SK-N-SH treated with all-trans-retinoic acid at 6 μM for 48 hours (cell line): ENCODE measurements around the gene OPN1MW2.
"Not testable (repeated sequence)": the region's sequence is repeated elsewhere in the genome, so short reads cannot be mapped to it uniquely, and the experiment has no call there.

Experiments
- PPARA ChIP-seq: fragments of 250-450 bp; sonication (Bioruptor Pico); IDR thresholded peaks from 2 replicates; pipeline ENCODE4 v1.5.0; 2020; ENCODE audit warnings: mild to moderate bottlenecking, borderline replicate concordance
- TOX ChIP-seq: fragments of 250-450 bp; sonication (Bioruptor Pico); IDR thresholded peaks from 2 replicates; pipeline ENCODE4 v1.8.0; 2021; ENCODE audit warnings: mild to moderate bottlenecking, moderate library complexity, borderline replicate concordance
- ZFP3 ChIP-seq: fragments of 250-450 bp; sonication (Bioruptor Pico); IDR thresholded peaks from 2 replicates; pipeline ENCODE4 v1.5.0; 2020; ENCODE audit warnings: mild to moderate bottlenecking, moderate library complexity
- TF ChIP-seq, protein P1 (sequence below): fragments of 250-450 bp; sonication (Bioruptor Pico); IDR thresholded peaks from 2 replicates; pipeline ENCODE4 v1.8.0; 2021; ENCODE audit warnings: low read depth, mild to moderate bottlenecking, moderate library complexity, borderline replicate concordance
- TF ChIP-seq, protein P2 (sequence below): fragments of 250-450 bp; sonication (Bioruptor Pico); IDR thresholded peaks from 2 replicates; pipeline ENCODE4 v1.5.1; 2020; ENCODE audit warnings: low read depth, mild to moderate bottlenecking, moderate library complexity
- TF ChIP-seq, protein P3 (sequence below): fragments of 250-450 bp; sonication (Bioruptor Pico); IDR thresholded peaks from 2 replicates; pipeline ENCODE4 v1.8.0; 2020; ENCODE audit warnings: mild to moderate bottlenecking, moderate library complexity, borderline replicate concordance
- TF ChIP-seq, protein P4 (sequence below): fragments of 250-450 bp; sonication (Bioruptor Pico); IDR thresholded peaks from 2 replicates; pipeline ENCODE4 v1.5.1; 2021; ENCODE audit warnings: mild to moderate bottlenecking, moderate library complexity

DNA sequence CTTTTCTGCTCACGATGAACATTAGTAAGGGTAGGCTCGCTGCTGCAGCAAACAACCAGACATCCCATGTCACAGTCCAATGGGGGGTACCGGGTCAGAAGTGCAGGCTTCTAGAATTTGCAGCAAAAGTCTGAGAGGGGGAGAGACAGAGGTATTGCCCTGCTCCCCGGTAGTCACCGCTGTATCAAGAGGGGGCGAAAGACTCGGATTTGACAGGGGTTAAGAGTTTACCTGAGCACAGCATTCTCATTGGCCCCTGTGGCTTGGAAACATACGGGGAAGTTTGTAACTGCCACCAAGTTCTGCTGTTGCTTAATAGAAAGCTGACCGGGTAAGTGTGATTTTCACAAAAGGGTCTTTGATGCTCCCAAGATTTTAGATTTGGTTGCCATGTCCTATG lies 8.5 kb upstream of the OPN1MW2 start:
- TF ChIP-seq, protein P1, sequence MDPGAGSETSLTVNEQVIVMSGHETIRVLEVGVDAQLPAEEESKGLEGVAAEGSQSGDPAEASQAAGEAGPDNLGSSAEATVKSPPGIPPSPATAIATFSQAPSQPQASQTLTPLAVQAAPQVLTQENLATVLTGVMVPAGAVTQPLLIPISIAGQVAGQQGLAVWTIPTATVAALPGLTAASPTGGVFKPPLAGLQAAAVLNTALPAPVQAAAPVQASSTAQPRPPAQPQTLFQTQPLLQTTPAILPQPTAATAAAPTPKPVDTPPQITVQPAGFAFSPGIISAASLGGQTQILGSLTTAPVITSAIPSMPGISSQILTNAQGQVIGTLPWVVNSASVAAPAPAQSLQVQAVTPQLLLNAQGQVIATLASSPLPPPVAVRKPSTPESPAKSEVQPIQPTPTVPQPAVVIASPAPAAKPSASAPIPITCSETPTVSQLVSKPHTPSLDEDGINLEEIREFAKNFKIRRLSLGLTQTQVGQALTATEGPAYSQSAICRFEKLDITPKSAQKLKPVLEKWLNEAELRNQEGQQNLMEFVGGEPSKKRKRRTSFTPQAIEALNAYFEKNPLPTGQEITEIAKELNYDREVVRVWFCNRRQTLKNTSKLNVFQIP (CRISPR knock-in tag), result not testable (repeated sequence)
- not testable (repeated sequence) for TF ChIP-seq TOX (CRISPR knock-in tag); ZFP3 (CRISPR knock-in tag); PPARA
- TF ChIP-seq, protein P2, sequence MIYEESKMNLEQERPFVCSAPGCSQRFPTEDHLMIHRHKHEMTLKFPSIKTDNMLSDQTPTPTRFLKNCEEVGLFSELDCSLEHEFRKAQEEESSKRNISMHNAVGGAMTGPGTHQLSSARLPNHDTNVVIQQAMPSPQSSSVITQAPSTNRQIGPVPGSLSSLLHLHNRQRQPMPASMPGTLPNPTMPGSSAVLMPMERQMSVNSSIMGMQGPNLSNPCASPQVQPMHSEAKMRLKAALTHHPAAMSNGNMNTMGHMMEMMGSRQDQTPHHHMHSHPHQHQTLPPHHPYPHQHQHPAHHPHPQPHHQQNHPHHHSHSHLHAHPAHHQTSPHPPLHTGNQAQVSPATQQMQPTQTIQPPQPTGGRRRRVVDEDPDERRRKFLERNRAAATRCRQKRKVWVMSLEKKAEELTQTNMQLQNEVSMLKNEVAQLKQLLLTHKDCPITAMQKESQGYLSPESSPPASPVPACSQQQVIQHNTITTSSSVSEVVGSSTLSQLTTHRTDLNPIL, result not testable (repeated sequence)
- TF ChIP-seq, protein P3, sequence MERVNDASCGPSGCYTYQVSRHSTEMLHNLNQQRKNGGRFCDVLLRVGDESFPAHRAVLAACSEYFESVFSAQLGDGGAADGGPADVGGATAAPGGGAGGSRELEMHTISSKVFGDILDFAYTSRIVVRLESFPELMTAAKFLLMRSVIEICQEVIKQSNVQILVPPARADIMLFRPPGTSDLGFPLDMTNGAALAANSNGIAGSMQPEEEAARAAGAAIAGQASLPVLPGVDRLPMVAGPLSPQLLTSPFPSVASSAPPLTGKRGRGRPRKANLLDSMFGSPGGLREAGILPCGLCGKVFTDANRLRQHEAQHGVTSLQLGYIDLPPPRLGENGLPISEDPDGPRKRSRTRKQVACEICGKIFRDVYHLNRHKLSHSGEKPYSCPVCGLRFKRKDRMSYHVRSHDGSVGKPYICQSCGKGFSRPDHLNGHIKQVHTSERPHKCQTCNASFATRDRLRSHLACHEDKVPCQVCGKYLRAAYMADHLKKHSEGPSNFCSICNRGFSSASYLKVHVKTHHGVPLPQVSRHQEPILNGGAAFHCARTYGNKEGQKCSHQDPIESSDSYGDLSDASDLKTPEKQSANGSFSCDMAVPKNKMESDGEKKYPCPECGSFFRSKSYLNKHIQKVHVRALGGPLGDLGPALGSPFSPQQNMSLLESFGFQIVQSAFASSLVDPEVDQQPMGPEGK, result not testable (repeated sequence)
- TF ChIP-seq, protein P4, sequence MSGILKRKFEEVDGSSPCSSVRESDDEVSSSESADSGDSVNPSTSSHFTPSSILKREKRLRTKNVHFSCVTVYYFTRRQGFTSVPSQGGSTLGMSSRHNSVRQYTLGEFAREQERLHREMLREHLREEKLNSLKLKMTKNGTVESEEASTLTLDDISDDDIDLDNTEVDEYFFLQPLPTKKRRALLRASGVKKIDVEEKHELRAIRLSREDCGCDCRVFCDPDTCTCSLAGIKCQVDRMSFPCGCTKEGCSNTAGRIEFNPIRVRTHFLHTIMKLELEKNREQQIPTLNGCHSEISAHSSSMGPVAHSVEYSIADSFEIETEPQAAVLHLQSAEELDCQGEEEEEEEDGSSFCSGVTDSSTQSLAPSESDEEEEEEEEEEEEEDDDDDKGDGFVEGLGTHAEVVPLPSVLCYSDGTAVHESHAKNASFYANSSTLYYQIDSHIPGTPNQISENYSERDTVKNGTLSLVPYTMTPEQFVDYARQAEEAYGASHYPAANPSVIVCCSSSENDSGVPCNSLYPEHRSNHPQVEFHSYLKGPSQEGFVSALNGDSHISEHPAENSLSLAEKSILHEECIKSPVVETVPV, result not testable (repeated sequence)
